Peyer's patch (tissue), 4 donors: ENCODE measurements around the gene LSMEM2.

Experiments used
- CTCF ChIP-seq, 6 experiments: fragments of 450-650 bp in 4 of 6; fragments of 200-600 bp in 2 of 6; sonication (generic) in 1 of 6; IDR thresholded peaks; one replicate each; pipeline ENCODE4 v1.5.1; 2017 to 2019; ENCODE audit warnings: antibody characterized with exemption in 6 of 6, mild to moderate bottlenecking in 3 of 6, moderate library complexity in 1 of 6
- POLR2A ChIP-seq, 2 donors: fragments of 450-650 bp; IDR thresholded peaks; one replicate each; pipeline ENCODE4 v1.5.1; 2017; ENCODE audit warnings: antibody characterized with exemption in 2 of 2, mild to moderate bottlenecking in 2 of 2, moderate library complexity in 2 of 2

DNA sequence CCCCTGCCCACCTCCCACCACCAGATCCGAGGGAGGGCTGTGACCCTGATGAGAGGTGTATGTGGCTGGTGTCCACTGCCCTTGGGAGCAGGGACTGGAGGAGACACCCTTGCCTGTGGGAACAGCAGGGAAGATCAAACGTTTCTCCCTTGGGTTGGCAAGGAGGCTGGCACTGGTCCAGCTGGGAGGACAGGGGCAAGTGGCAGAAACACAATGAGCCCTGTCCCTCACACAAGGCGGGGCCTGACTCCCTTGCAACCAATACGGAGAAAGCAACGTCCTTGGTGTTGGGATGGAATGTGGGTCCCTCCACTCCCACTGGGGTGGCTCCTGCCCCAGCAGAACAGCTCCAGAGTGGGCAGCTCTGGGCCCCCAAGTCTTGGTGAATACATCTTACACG lies 38.4 kb downstream of the LSMEM2 start:
- TF ChIP-seq CTCF (IDR thresholded peaks at IDR 0.05): no peak
- TF ChIP-seq POLR2A (IDR thresholded peaks at IDR 0.05): no peak
